Lower leg skin (tissue), 4 donors: Measurements from ENCODE around the gene IL18BP. TPM values are rescaled to one million over a fixed set of nuclear protein-coding genes. Genes with fewer than 3 reads are reported as not detected.

Experiments
- DNase-seq, 2 donors: peaks; one replicate each; pipeline ENCODE4 v3.0.0-alpha.2; 2019; ENCODE audit warnings: low spot score in 2 of 2
- H3K4me3 ChIP-seq: fragments of 200-600 bp; sonication (generic); 2 replicates; pipeline ENCODE4 v1.5.1; 2017; ENCODE audit warnings: mild to moderate bottlenecking, low read depth; ENCODE audit not compliant: poor library complexity, severe bottlenecking
- CTCF ChIP-seq, 3 donors: fragments of 450-650 bp; IDR thresholded peaks; one replicate each; pipeline ENCODE4 v1.5.1; 2016; ENCODE audit warnings: antibody characterized with exemption in 3 of 3, mild to moderate bottlenecking in 3 of 3, moderate library complexity in 2 of 3
- POLR2A ChIP-seq, 2 donors: fragments of 450-650 bp; IDR thresholded peaks; one replicate each; pipeline ENCODE4 v1.6.1; 2016 to 2017; ENCODE audit warnings: antibody characterized with exemption in 2 of 2, mild to moderate bottlenecking in 1 of 2, moderate library complexity in 1 of 2
- WGBS, 2 donors: methylation state at CpG; one replicate each; pipeline ENCODE4 v1.1.5; 2018; 5-methylcytosine and 5-hydroxymethylcytosine counted together
- intact Hi-C: fragments of 100-400 bp; cut with DNase I; formaldehyde crosslinking; loops from one replicate; pipeline ENCODE4 v1.15.0; 2023; ENCODE audit warnings: low total_unique reads
- total RNA-seq, 4 donors: library from RNA; depleted of rRNA; stranded (reverse); fragments of >200 nt; gene quantifications; one replicate each; pipeline ENCODE4 v1.1.0, GENCODE V29; 2016

The IL18BP gene
- total RNA-seq, 4 donors from 2014 or later = 3.0 to 9.1 (median 5.6) TPM

- TF ChIP-seq CTCF (IDR thresholded peaks at IDR 0.05) (no peak), POLR2A (IDR thresholded peaks at IDR 0.05) (no peak)
- H3K4me3 ChIP-seq = peak overlapping the region; percentile 53
- intact Hi-C loops = loop anchor here (5.0 kb wide), 1 partner anchor 42 kb away; the partner anchor contains the start of genes LRRC51 and NUMA1
- 2 to 3% methylated on average over 6 of the region's 6 CpGs for WGBS, 2 donors
- DNase-seq = no peak
Measured at GRCh38 chr11:72039856-72040401, 41.2 kb downstream of the IL18BP start.

GRCh38 chr11:72040491-72041363, 42.0 kb downstream of the IL18BP start:
- 0 to 1% methylated on average over 23 of the region's 23 CpGs for WGBS, 2 donors
- TF ChIP-seq CTCF (IDR thresholded peaks at IDR 0.05) (no peak), POLR2A (IDR thresholded peaks at IDR 0.05) (no peak)
- H3K4me3 ChIP-seq = peak overlapping the region; percentile 53
- intact Hi-C loops = loop anchor here (5.0 kb wide), 1 partner anchor 42 kb away; the partner anchor contains the start of genes LRRC51 and NUMA1
- peak; percentile 96 to 99 for DNase-seq

- intact Hi-C loops = loop anchor here (5.0 kb wide), 1 partner anchor 41 kb away; the partner anchor contains the start of genes LRRC51 and NUMA1
- peak; percentile 73 to 95 for DNase-seq
- TF ChIP-seq CTCF (IDR thresholded peaks at IDR 0.05) (no peak), POLR2A (IDR thresholded peaks at IDR 0.05) (no peak)
- 1% methylated on average over 22 to 23 of the region's 23 CpGs for WGBS, 2 donors
- H3K4me3 ChIP-seq = peak overlapping the region; percentile 20
Measured at GRCh38 chr11:72041364-72042063, 42.8 kb downstream of the IL18BP start.

- intact Hi-C loops = loop anchor here (5.0 kb wide), 1 partner anchor 40 kb away; the partner anchor contains the start of genes LRRC51 and NUMA1
- TF ChIP-seq CTCF (IDR thresholded peaks at IDR 0.05) = no peak
- TF ChIP-seq POLR2A (IDR thresholded peaks at IDR 0.05) = no peak
- 19 to 21% methylated on average over 4 to 5 of the region's 5 CpGs for WGBS, 2 donors
Measured at GRCh38 chr11:72042064-72042745, 43.5 kb downstream of the IL18BP start.

GRCh38 chr11:72045849-72046248, 47.1 kb downstream of the IL18BP start:
- no peak for TF ChIP-seq POLR2A (IDR thresholded peaks at IDR 0.05)
- TF ChIP-seq CTCF (IDR thresholded peaks at IDR 0.05) = no peak
- no peak for DNase-seq
- intact Hi-C loops = no loop called here
- 83 to 87% methylated on average over 5 of the region's 5 CpGs for WGBS, 2 donors
- no peak overlapping the region for H3K4me3 ChIP-seq

More at GRCh38 chr11:72042064-72042745, 43.5 kb downstream of the IL18BP start:
- peak overlapping the region; percentile 20 for H3K4me3 ChIP-seq
- no peak for DNase-seq
